ENCODE results near the gene NAA50. TPM values are rescaled to one million over a fixed set of nuclear protein-coding genes. Genes with fewer than 3 reads are reported as not detected.
A peak's percentile ranks its signal among the peaks of the same experiment; 100 is the strongest.

NAA50 gene
- total and polyA plus RNA-seq, 2 of the 13 experiments (the other 11 are each of a cell fraction or from before 2014, with no cell fraction given) = 30.2 to 233 TPM

GRCh38 chr3:113697500-113698090 lies 48.5 kb downstream of the NAA50 start (continued):
- TF ChIP-seq KDM4B (CRISPR knock-in tag; IDR thresholded peaks at IDR 0.05) (no peak), KDM3A (CRISPR knock-in tag; IDR thresholded peaks at IDR 0.05; ENCODE audit: low read depth) (no peak), ZBTB2 (CRISPR knock-in tag; IDR thresholded peaks at IDR 0.05; ENCODE audit: low read depth) (no peak), CBFB (CRISPR knock-in tag; IDR thresholded peaks at IDR 0.05) (no peak), PRDM4 (CRISPR knock-in tag; IDR thresholded peaks at IDR 0.05; ENCODE audit: borderline replicate concordance) (no peak), TEAD3 (CRISPR knock-in tag; optimal IDR thresholded peaks at IDR 0.05; ENCODE audit: borderline replicate concordance) (peak; percentile 4), ZNF142 (CRISPR knock-in tag; IDR thresholded peaks at IDR 0.05) (no peak), CEBPB (IDR thresholded peaks at IDR 0.05; ENCODE audit: borderline replicate concordance, low read depth, low read length) (peak; percentile 4; the same call in 1 of the 2 replicates), SPEN (CRISPR knock-in tag; IDR thresholded peaks at IDR 0.05; ENCODE audit: low read depth) (no peak), ZGPAT (CRISPR knock-in tag; IDR thresholded peaks at IDR 0.05) (no peak), GMEB2 (CRISPR knock-in tag; IDR thresholded peaks at IDR 0.05; ENCODE audit: low read depth) (no peak), GPN1 (CRISPR knock-in tag; IDR thresholded peaks at IDR 0.05; ENCODE audit: borderline replicate concordance) (no peak), MTF1 (CRISPR knock-in tag; IDR thresholded peaks at IDR 0.05) (no peak), SCMH1 (CRISPR knock-in tag; IDR thresholded peaks at IDR 0.05; ENCODE audit: borderline replicate concordance) (no peak), ZNF614 (CRISPR knock-in tag; IDR thresholded peaks at IDR 0.05; ENCODE audit: borderline replicate concordance) (peak; percentile 5; the same call in 1 of the 2 replicates), LCORL (IDR thresholded peaks at IDR 0.05) (no peak), LCORL (CRISPR knock-in tag; IDR thresholded peaks at IDR 0.05) (no peak), ZNF367 (CRISPR knock-in tag; IDR thresholded peaks at IDR 0.05; ENCODE audit: borderline replicate concordance) (no peak)

Measured in HepG2 (cell line).